Hippocampal formation (tissue), 2 donors: Measurements from ENCODE around the gene SURF1.
A peak's percentile ranks its signal among the peaks of the same experiment; 100 is the strongest.

Source experiments
- DNase-seq, 2 donors: peaks; one replicate each; lab custom pipeline; 2025; lab: John Stamatoyannopoulos, UW

SURF1 gene

GRCh38 chr9:133362359-133363044 is 6.2 kb upstream of the SURF1 start:
- no peak for DNase-seq

GRCh38 chr9:133361507-133362092 is 5.3 kb upstream of the SURF1 start:
- DNase-seq: no peak

- no peak for DNase-seq
These were observed 4.4 kb upstream of the SURF1 start for GRCh38 chr9:133360400-133361393.

GRCh38 chr9:133359399-133360175 is 3.3 kb upstream of the SURF1 start:
- no peak for DNase-seq

- no peak for DNase-seq
These were observed 1.4 kb upstream of the SURF1 start for GRCh38 chr9:133357656-133358055.

GRCh38 chr9:133355881-133356357 is 368 bp downstream of the SURF1 start:
- DNase-seq: no peak

- no peak for DNase-seq
These were observed 1.5 kb downstream of the SURF1 start for GRCh38 chr9:133354766-133355165.

GRCh38 chr9:133353548-133353947 is 2.7 kb downstream of the SURF1 start:
- no peak for DNase-seq

- DNase-seq: no peak
These were observed 3.5 kb downstream of the SURF1 start for GRCh38 chr9:133352635-133353340.

- DNase-seq: no peak
These were observed 4.2 kb downstream of the SURF1 start for GRCh38 chr9:133351908-133352634.

GRCh38 chr9:133351526-133351907 is 4.8 kb downstream of the SURF1 start:
- DNase-seq: no peak

- no peak for DNase-seq
These were observed 6.2 kb downstream of the SURF1 start for GRCh38 chr9:133349965-133350616.

- DNase-seq: no peak
These were observed 7.3 kb downstream of the SURF1 start for GRCh38 chr9:133348718-133349573.

GRCh38 chr9:133347985-133348717 is 8.1 kb downstream of the SURF1 start, which contains the start of the genes MED22 and RPL7A:
Gene MED22, minus strand, starts transcription at chr9:133348131. Its CDS starts 1,469 bp downstream, at chr9:133346662.
Gene RPL7A, plus strand, starts transcription at chr9:133348218. Its CDS starts 26 bp downstream, at chr9:133348244.
- DNase-seq: peak; percentile 82 to 96

- no peak for DNase-seq
These were observed 8.7 kb downstream of the SURF1 start for GRCh38 chr9:133347515-133347984.

- DNase-seq: no peak
These were observed 10.1 kb downstream of the SURF1 start for GRCh38 chr9:133346021-133346785.

- DNase-seq: no peak
These were observed 10.7 kb downstream of the SURF1 start for GRCh38 chr9:133345596-133345995.
